UCSD-AML1 (cell line): Measurements from ENCODE around the gene STRBP.
"Not testable (repeated sequence)": the region's sequence is repeated elsewhere in the genome, so short reads cannot be mapped to it uniquely, and the experiment has no call there.

Experiments used
- DNase-seq: peaks from one replicate; lab custom pipeline; 2025; ENCODE audit not compliant: unreplicated experiment; lab: John Stamatoyannopoulos, UW

STRBP gene

GRCh38 chr9:123200469-123200868, 67.9 kb downstream of the STRBP start:
- not testable (repeated sequence) for DNase-seq

- DNase-seq, result no peak
These were observed 72.3 kb downstream of the STRBP start for GRCh38 chr9:123196124-123196523.

- DNase-seq, result no peak
These were observed 74.4 kb downstream of the STRBP start for GRCh38 chr9:123194023-123194422.

- DNase-seq, result no peak
These were observed 76.7 kb downstream of the STRBP start for GRCh38 chr9:123191680-123192079.

- DNase-seq, result no peak
These were observed 77.1 kb downstream of the STRBP start for GRCh38 chr9:123191260-123191659.

GRCh38 chr9:123187131-123187530, 81.3 kb downstream of the STRBP start:
- no peak for DNase-seq

- not testable (repeated sequence) for DNase-seq
These were observed 82.4 kb downstream of the STRBP start for GRCh38 chr9:123186029-123186428.

GRCh38 chr9:123176949-123177348, 91.4 kb downstream of the STRBP start:
- no peak for DNase-seq

- DNase-seq, result no peak
These were observed 92.3 kb downstream of the STRBP start for GRCh38 chr9:123175854-123176629.

- DNase-seq, result no peak
These were observed 93.4 kb downstream of the STRBP start for GRCh38 chr9:123174887-123175518.

GRCh38 chr9:123174079-123174478, 94.3 kb downstream of the STRBP start:
- DNase-seq, result no peak

- DNase-seq, result no peak
These were observed 98.5 kb downstream of the STRBP start for GRCh38 chr9:123169926-123170325.

- no peak for DNase-seq
These were observed 99.8 kb downstream of the STRBP start for GRCh38 chr9:123168586-123168985.

GRCh38 chr9:123167474-123167873, 100.9 kb downstream of the STRBP start:
- no peak for DNase-seq

- no peak for DNase-seq
These were observed 102.6 kb downstream of the STRBP start for GRCh38 chr9:123165813-123166212.

- DNase-seq, result no peak
These were observed 104.1 kb downstream of the STRBP start for GRCh38 chr9:123164285-123164684.

- no peak for DNase-seq
These were observed 105.5 kb downstream of the STRBP start for GRCh38 chr9:123162791-123163345.

GRCh38 chr9:123162360-123162759, 106.0 kb downstream of the STRBP start:
- DNase-seq, result no peak

- no peak for DNase-seq
These were observed 111.2 kb downstream of the STRBP start for GRCh38 chr9:123157221-123157620.

- no peak for DNase-seq
These were observed 117.5 kb downstream of the STRBP start for GRCh38 chr9:123150708-123151503.

GRCh38 chr9:123149067-123149466, 119.3 kb downstream of the STRBP start:
- DNase-seq, result no peak
